K562 (cell line): ENCODE results near the gene CDK14. TPM values are rescaled to one million over a fixed set of nuclear protein-coding genes. Genes with fewer than 3 reads are reported as not detected.

Experiments
- CBX1 ChIP-seq: sonication (generic); IDR thresholded peaks from 2 replicates; pipeline ENCODE4 v1.6.1; 2016; ENCODE audit warnings: antibody characterized with exemption, low read depth, mild to moderate bottlenecking
- CTBP1 ChIP-seq: fragments of 450-650 bp; IDR thresholded peaks from 2 replicates; pipeline ENCODE4 v1.6.1; 2016; ENCODE audit warnings: borderline replicate concordance
- HCFC1 ChIP-seq: IDR thresholded peaks from 2 replicates; pipeline ENCODE4 v1.6.1; 2012; ENCODE audit warnings: low read depth, low read length, improper control_type of control experiment
- KLF6 ChIP-seq: fragments of 250-450 bp; sonication (Bioruptor Pico); IDR thresholded peaks from 2 replicates; pipeline ENCODE4 v1.4.0; 2020; ENCODE audit warnings: mild to moderate bottlenecking, moderate library complexity, borderline replicate concordance
- MCM5 ChIP-seq: fragments of 450-650 bp; IDR thresholded peaks from 2 replicates; pipeline ENCODE4 v1.6.1; 2016; ENCODE audit warnings: low read depth
- TFAM ChIP-seq: fragments of 250-450 bp; sonication (Bioruptor Pico); conservative IDR thresholded peaks from 2 replicates; pipeline ENCODE4 v1.5.0; 2021; ENCODE audit warnings: mild to moderate bottlenecking, moderate library complexity
- ZNF311 ChIP-seq: fragments of 250-450 bp; sonication (Bioruptor Pico); IDR thresholded peaks from 2 replicates; pipeline ENCODE4 v1.4.0; 2020; ENCODE audit warnings: mild to moderate bottlenecking, moderate library complexity
- polyA plus RNA-seq, 8 experiments: library from polyadenylated mRNA; depleted of rRNA in 4 of 8; stranded (reverse) in 5 of 8; unstranded in 3 of 8; fragments of >200 nt; fragmentation: Nextera tagmentation in 2 of 8; fragmentation: Illumina TruSeq in 1 of 8; extraction: Ambion mirVana in 2 of 8; extraction: Trizol in 1 of 8; gene quantifications; 2 replicates each; pipeline versions ENCODE4 v1.2.1 to v1.2.3, GENCODE V29; 2011 to 2014; ENCODE audit warnings: inconsistent platforms in 1 of 8, missing spikeins in 1 of 8
- total RNA-seq, 7 experiments: library from RNA; depleted of rRNA in 6 of 7; stranded (reverse); fragments of >200 nt in 6 of 7; fragmentation: Illumina TruSeq in 2 of 7; extraction: Trizol in 2 of 7; gene quantifications; 2 replicates each; pipeline versions ENCODE4 v1.2.1 to v1.2.3, GENCODE V29; 2011 to 2021; ENCODE audit warnings: low replicate concordance in 1 of 7
- TF ChIP-seq, protein P1 (sequence below): fragments of 250-450 bp; sonication (Bioruptor Pico); IDR thresholded peaks from 2 replicates; pipeline ENCODE4 v1.4.0; 2020; ENCODE audit warnings: mild to moderate bottlenecking, moderate library complexity
- TF ChIP-seq, protein P2 (sequence below), 3 experiments: fragments of 200-800 bp in 1 of 3; sonication (Bioruptor generic) in 1 of 3; sonication (generic) in 1 of 3; formaldehyde crosslinking in 1 of 3; IDR thresholded peaks; 2 replicates each; pipeline versions ENCODE4 v1.6.1 to v1.8.0; 2016 to 2022; ENCODE audit warnings: mild to moderate bottlenecking in 2 of 3, missing compliant biosample characterization in 2 of 3, missing genetic modification characterization in 2 of 3, missing genetic modification reagents in 1 of 3
- TF ChIP-seq, protein P3 (sequence below): fragments of 200-600 bp; sonication (generic); IDR thresholded peaks from one replicate; pipeline ENCODE4 v1.6.1; 2012; ENCODE audit warnings: mild to moderate bottlenecking, low read depth, low read length, inconsistent platforms

The CDK14 gene
- total and polyA plus RNA-seq, 9 of the 15 experiments (the other 6 are each of a cell fraction or from before 2014, with no cell fraction given), result 0.03 to 0.91 (median 0.16) TPM

DNA sequence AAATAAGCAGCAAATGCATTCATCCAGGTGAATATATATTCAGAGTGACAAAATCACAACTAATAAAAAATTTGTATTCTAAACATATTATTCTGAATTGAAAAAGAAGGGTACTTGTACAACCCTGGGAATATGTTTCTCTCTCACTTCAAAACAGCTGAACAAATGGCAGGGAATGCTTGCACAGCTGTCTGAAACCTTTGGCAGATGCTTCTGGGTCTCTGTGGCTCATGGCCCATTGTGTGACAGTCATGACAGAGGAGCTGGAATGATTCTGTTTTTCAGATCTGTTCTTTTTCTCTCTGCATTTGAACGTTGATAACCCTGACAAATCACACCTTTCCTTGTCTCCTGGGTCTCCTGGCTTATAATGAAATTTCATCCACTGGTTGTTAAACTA lies 392.4 kb downstream of the CDK14 start (continued):
- TF ChIP-seq, protein P1, sequence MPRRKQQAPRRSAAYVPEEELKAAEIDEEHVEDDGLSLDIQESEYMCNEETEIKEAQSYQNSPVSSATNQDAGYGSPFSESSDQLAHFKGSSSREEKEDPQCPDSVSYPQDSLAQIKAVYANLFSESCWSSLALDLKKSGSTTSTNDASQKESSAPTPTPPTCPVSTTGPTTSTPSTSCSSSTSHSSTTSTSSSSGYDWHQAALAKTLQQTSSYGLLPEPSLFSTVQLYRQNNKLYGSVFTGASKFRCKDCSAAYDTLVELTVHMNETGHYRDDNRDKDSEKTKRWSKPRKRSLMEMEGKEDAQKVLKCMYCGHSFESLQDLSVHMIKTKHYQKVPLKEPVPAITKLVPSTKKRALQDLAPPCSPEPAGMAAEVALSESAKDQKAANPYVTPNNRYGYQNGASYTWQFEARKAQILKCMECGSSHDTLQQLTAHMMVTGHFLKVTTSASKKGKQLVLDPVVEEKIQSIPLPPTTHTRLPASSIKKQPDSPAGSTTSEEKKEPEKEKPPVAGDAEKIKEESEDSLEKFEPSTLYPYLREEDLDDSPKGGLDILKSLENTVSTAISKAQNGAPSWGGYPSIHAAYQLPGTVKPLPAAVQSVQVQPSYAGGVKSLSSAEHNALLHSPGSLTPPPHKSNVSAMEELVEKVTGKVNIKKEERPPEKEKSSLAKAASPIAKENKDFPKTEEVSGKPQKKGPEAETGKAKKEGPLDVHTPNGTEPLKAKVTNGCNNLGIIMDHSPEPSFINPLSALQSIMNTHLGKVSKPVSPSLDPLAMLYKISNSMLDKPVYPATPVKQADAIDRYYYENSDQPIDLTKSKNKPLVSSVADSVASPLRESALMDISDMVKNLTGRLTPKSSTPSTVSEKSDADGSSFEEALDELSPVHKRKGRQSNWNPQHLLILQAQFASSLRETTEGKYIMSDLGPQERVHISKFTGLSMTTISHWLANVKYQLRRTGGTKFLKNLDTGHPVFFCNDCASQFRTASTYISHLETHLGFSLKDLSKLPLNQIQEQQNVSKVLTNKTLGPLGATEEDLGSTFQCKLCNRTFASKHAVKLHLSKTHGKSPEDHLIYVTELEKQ (CRISPR knock-in tag), result no peak
- TF ChIP-seq TFAM (no peak), KLF6 (no peak), CBX1 (no peak), ZNF311 (CRISPR knock-in tag) (no peak), HCFC1 (no peak), CTBP1 (no peak), MCM5 (no peak)
- TF ChIP-seq, protein P2, sequence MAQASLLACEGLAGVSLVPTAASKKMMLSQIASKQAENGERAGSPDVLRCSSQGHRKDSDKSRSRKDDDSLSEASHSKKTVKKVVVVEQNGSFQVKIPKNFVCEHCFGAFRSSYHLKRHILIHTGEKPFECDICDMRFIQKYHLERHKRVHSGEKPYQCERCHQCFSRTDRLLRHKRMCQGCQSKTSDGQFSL (CRISPR knock-in tag; IDR thresholded peaks at IDR 0.05), result no peak
- TF ChIP-seq, protein P2 (tag; IDR thresholded peaks at IDR 0.05), result no peak
- TF ChIP-seq, protein P3, sequence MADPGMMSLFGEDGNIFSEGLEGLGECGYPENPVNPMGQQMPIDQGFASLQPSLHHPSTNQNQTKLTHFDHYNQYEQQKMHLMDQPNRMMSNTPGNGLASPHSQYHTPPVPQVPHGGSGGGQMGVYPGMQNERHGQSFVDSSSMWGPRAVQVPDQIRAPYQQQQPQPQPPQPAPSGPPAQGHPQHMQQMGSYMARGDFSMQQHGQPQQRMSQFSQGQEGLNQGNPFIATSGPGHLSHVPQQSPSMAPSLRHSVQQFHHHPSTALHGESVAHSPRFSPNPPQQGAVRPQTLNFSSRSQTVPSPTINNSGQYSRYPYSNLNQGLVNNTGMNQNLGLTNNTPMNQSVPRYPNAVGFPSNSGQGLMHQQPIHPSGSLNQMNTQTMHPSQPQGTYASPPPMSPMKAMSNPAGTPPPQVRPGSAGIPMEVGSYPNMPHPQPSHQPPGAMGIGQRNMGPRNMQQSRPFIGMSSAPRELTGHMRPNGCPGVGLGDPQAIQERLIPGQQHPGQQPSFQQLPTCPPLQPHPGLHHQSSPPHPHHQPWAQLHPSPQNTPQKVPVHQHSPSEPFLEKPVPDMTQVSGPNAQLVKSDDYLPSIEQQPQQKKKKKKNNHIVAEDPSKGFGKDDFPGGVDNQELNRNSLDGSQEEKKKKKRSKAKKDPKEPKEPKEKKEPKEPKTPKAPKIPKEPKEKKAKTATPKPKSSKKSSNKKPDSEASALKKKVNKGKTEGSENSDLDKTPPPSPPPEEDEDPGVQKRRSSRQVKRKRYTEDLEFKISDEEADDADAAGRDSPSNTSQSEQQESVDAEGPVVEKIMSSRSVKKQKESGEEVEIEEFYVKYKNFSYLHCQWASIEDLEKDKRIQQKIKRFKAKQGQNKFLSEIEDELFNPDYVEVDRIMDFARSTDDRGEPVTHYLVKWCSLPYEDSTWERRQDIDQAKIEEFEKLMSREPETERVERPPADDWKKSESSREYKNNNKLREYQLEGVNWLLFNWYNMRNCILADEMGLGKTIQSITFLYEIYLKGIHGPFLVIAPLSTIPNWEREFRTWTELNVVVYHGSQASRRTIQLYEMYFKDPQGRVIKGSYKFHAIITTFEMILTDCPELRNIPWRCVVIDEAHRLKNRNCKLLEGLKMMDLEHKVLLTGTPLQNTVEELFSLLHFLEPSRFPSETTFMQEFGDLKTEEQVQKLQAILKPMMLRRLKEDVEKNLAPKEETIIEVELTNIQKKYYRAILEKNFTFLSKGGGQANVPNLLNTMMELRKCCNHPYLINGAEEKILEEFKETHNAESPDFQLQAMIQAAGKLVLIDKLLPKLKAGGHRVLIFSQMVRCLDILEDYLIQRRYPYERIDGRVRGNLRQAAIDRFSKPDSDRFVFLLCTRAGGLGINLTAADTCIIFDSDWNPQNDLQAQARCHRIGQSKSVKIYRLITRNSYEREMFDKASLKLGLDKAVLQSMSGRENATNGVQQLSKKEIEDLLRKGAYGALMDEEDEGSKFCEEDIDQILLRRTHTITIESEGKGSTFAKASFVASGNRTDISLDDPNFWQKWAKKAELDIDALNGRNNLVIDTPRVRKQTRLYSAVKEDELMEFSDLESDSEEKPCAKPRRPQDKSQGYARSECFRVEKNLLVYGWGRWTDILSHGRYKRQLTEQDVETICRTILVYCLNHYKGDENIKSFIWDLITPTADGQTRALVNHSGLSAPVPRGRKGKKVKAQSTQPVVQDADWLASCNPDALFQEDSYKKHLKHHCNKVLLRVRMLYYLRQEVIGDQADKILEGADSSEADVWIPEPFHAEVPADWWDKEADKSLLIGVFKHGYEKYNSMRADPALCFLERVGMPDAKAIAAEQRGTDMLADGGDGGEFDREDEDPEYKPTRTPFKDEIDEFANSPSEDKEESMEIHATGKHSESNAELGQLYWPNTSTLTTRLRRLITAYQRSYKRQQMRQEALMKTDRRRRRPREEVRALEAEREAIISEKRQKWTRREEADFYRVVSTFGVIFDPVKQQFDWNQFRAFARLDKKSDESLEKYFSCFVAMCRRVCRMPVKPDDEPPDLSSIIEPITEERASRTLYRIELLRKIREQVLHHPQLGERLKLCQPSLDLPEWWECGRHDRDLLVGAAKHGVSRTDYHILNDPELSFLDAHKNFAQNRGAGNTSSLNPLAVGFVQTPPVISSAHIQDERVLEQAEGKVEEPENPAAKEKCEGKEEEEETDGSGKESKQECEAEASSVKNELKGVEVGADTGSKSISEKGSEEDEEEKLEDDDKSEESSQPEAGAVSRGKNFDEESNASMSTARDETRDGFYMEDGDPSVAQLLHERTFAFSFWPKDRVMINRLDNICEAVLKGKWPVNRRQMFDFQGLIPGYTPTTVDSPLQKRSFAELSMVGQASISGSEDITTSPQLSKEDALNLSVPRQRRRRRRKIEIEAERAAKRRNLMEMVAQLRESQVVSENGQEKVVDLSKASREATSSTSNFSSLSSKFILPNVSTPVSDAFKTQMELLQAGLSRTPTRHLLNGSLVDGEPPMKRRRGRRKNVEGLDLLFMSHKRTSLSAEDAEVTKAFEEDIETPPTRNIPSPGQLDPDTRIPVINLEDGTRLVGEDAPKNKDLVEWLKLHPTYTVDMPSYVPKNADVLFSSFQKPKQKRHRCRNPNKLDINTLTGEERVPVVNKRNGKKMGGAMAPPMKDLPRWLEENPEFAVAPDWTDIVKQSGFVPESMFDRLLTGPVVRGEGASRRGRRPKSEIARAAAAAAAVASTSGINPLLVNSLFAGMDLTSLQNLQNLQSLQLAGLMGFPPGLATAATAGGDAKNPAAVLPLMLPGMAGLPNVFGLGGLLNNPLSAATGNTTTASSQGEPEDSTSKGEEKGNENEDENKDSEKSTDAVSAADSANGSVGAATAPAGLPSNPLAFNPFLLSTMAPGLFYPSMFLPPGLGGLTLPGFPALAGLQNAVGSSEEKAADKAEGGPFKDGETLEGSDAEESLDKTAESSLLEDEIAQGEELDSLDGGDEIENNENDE, result no peak
